Ascending aorta (tissue), 2 donors: ENCODE measurements around the gene FYN. TPM values are rescaled to one million over a fixed set of nuclear protein-coding genes. Genes with fewer than 3 reads are reported as not detected.

Source experiments
- DNase-seq, 2 donors: peaks; one replicate each; pipeline ENCODE4 v3.0.0-alpha.2; 2019; ENCODE audit warnings: low spot score in 2 of 2
- H3K27ac ChIP-seq, 2 donors: fragments of 200-600 bp; sonication (generic); one replicate each; pipeline ENCODE4 v1.5.1; 2016 to 2017; ENCODE audit warnings: mild to moderate bottlenecking in 1 of 2
- H3K27me3 ChIP-seq: fragments of 200-600 bp; sonication (generic); one replicate; pipeline ENCODE4 v1.5.1; 2017
- H3K36me3 ChIP-seq, 2 donors: fragments of 200-600 bp; sonication (generic); one replicate each; pipeline ENCODE4 v1.5.1; 2016
- H3K4me1 ChIP-seq, 2 donors: fragments of 200-600 bp; sonication (generic); one replicate each; pipeline ENCODE4 v1.5.1; 2016 to 2017; ENCODE audit warnings: mild to moderate bottlenecking in 1 of 2
- H3K4me3 ChIP-seq, 2 donors: fragments of 200-600 bp; sonication (generic); one replicate each; pipeline ENCODE4 v1.5.1; 2016 to 2017; ENCODE audit warnings: mild to moderate bottlenecking in 1 of 2
- H3K9me3 ChIP-seq, 2 donors: fragments of 200-600 bp; sonication (generic); one replicate each; pipeline ENCODE4 v1.5.1; 2016
- intact Hi-C: fragments of 100-400 bp; cut with DNase I; formaldehyde crosslinking; loops from one replicate; pipeline ENCODE4 v1.15.1; 2023
- total RNA-seq: library from RNA; depleted of rRNA; stranded (reverse); fragments of >200 nt; gene quantifications from one replicate; pipeline ENCODE4 v1.1.0, GENCODE V29; 2016
- TF ChIP-seq, protein P1 (sequence below), 3 experiments: fragments of 200-600 bp in 2 of 3; fragments of 450-650 bp in 1 of 3; sonication (generic) in 2 of 3; IDR thresholded peaks; one replicate each; pipeline ENCODE4 v1.5.1; 2016 to 2019; ENCODE audit warnings: antibody characterized with exemption in 3 of 3, mild to moderate bottlenecking in 1 of 3, moderate library complexity in 1 of 3

FYN gene
- 141 TPM for total RNA-seq

DNA sequence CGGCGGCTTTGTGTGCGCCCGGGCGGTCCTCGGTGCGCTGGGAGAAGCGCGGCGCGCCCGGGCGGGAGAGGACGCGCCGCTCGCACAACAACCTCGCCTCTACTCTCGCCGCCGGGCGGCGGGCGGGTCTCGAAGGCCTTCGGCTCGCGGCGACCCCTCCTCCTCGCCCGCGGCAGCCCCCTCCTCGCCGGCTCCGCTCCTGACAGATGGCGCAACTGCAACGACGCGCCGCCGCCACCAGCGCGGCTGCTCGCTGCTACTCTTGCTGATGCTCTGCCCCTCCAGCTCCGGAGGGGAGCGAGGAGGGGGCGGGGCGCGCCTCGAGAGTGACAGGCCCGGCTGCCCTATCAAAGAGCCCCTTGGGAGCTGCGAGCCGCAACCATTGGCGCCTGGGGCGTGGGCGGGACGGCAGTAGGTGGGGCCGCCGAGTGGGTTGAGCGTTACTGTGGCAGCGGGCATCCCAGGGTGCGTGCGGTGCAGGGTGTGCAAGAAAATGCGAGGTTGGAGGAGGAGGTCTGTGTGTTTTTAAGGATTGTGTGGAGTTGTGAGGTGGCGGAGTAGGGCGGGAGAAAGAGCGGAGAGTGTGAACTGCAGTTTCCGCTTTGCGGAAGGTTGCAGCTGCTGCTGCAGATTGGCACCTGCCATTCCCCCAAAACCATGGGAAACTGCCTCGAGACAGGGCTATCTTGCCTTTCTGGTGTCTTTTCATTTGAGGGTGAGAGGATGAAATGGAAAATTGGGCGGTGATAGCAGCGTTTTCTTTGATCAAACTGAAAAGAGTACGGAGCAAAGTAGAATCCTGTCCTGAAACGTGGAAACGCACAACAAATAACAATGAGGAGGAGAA lies at the start of gene FYN:
Gene FYN (minus strand): TSS at position 275 of the 847 bp plus-strand sequence. CDS start 153,401 bp downstream, outside the sequence.
- Histone ChIP-seq H3K36me3 (no peaks in the 10 kb centered on the region), H3K27ac (peak within 1 kb of the TSS; percentile 67 to 74)
- intact Hi-C loops: loop anchor here (1.0 to 5.0 kb wide), 4 partner anchors 99 to 271 kb away; no protein-coding TSS in a partner anchor

DNA sequence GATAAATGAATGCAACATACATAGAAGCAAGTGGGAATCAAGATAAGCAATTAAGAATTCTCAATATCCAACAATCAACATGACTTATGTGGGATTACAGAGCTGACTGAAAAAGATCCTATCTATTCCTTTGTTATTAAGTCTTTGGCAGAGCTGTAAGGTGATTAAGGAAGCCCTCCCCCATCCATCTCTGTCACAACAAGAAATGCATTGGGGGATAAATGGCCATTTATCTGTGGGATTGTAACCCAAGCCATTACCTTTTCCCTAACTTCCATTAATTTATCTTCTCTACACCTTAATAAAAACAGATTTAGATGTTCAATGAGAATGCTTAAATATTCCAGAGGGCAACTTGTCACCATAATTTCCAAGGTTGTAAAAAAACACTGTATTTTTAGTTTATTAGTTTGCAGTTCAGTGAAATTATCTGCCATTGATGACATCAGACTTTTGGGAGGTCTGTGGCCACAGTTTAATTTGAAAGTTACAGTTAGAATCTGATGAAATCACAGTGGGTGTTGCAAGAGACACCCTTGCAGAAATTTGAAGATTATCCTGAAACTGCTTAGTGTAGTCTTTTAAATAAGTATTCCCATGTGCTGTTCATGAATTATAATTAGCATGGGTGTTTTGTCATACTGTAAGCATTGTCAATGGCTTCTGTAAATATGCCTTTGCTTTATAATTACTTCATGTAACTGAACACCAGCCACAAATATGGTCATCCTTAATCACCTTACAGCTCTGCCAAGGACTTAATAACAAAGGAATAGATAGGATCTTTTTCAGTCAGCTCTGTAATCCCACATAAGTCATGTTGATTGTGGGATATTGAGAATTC lies 49.4 kb upstream of the FYN start:
- intact Hi-C loops: no loop called here
- Histone ChIP-seq H3K4me1 (no peaks in the 10 kb centered on the region), H3K27me3 (no peaks in the 10 kb centered on the region), H3K4me3 (no peak overlapping the region), H3K36me3 (no peaks in the 10 kb centered on the region), H3K27ac (no peak overlapping the region), H3K9me3 (no peaks in the 10 kb centered on the region)
- DNase-seq: no peak
- TF ChIP-seq, protein P1, sequence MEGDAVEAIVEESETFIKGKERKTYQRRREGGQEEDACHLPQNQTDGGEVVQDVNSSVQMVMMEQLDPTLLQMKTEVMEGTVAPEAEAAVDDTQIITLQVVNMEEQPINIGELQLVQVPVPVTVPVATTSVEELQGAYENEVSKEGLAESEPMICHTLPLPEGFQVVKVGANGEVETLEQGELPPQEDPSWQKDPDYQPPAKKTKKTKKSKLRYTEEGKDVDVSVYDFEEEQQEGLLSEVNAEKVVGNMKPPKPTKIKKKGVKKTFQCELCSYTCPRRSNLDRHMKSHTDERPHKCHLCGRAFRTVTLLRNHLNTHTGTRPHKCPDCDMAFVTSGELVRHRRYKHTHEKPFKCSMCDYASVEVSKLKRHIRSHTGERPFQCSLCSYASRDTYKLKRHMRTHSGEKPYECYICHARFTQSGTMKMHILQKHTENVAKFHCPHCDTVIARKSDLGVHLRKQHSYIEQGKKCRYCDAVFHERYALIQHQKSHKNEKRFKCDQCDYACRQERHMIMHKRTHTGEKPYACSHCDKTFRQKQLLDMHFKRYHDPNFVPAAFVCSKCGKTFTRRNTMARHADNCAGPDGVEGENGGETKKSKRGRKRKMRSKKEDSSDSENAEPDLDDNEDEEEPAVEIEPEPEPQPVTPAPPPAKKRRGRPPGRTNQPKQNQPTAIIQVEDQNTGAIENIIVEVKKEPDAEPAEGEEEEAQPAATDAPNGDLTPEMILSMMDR (IDR thresholded peaks at IDR 0.05): no peak

More for the DNA sequence above, at the start of gene FYN:
- TF ChIP-seq, protein P1 (IDR thresholded peaks at IDR 0.05): peak; percentile 39 to 72 (median 53)
- peaks cover 0 to 5% of the 10 kb centered on the region in 2 donors for H3K4me1 ChIP-seq
- H3K27me3 ChIP-seq: no peaks in the 10 kb centered on the region
- H3K9me3 ChIP-seq: no peaks in the 10 kb centered on the region
- H3K4me3 ChIP-seq: peak within 1 kb of the TSS; percentile 79 to 83
- DNase-seq: peak; percentile 93 to 99

DNA sequence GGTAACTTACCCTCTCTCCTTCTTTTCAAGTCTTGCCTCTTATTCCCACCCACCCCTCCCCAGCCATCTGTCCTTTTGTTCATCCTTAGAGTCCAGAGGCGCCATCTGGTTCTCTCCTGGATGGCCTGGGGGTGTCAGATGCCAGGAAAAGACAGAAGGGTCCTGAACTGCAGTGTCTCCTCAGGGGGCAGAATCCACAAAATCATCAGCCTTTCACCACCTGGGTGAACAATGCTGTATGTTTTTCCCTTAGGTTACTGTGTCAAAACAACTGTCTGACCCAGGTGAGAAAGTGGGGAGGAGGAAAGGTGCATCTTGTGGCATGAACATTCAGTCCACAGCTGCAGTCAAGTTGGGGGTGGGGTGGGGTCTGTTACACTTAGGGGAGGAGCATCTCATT lies 47.9 kb upstream of the FYN start:
- H3K27ac ChIP-seq: no peak overlapping the region
- H3K9me3 ChIP-seq: no peaks in the 10 kb centered on the region
- no peaks in the 10 kb centered on the region for H3K4me1 ChIP-seq
- H3K36me3 ChIP-seq: no peaks in the 10 kb centered on the region
- TF ChIP-seq, protein P1 (IDR thresholded peaks at IDR 0.05): no peak
- H3K27me3 ChIP-seq: no peaks in the 10 kb centered on the region
- no peak for DNase-seq
- H3K4me3 ChIP-seq: no peak overlapping the region
- intact Hi-C loops: no loop called here

DNA sequence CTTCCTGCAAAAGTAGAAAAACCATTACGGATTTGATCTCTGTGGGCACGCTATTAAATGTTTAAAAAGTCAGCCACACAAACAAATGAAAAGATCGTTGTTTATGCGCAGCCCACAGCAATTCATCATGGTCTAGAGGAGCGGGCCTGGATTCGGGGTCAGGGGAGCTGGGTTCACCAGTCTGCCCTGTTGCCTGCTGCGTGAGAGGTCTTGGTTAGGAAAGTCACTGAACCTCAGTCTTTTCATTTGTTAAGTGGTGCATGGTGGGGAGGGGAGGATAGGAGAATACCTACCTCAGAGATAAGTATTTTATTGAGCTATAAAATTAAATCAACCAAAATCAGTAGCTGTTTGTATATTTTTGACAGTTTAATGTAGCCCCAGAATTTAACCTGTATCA lies 47.3 kb upstream of the FYN start:
- DNase-seq: no peak
- H3K27me3 ChIP-seq: no peaks in the 10 kb centered on the region
- intact Hi-C loops: no loop called here
- no peaks in the 10 kb centered on the region for H3K36me3 ChIP-seq
- H3K4me3 ChIP-seq: no peak overlapping the region
- H3K4me1 ChIP-seq: no peaks in the 10 kb centered on the region
- TF ChIP-seq, protein P1 (IDR thresholded peaks at IDR 0.05): no peak
- no peak overlapping the region for H3K27ac ChIP-seq
- H3K9me3 ChIP-seq: no peaks in the 10 kb centered on the region

DNA sequence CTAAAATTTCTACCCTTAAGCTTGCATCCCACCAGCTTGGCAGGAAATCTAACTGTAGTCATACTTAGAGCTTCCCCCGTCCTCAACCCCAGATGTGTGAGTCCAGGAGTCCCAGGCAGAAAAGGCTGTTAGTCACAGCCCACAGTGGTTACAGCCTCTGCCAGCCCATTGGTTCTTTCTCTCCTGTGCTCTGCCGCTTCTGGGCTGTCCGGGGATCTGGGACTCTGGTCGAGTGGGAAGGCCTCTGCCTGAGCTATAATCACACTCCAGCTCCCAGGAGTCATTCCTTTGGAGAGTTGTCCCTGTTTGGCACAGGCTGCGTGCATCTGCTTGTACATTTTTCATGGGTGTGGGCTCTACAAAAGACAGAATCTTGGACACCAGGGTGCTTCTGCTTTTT lies 45.6 kb upstream of the FYN start:
- Histone ChIP-seq H3K4me1 (no peaks in the 10 kb centered on the region), H3K27ac (no peak overlapping the region), H3K27me3 (no peaks in the 10 kb centered on the region), H3K9me3 (no peaks in the 10 kb centered on the region), H3K36me3 (no peaks in the 10 kb centered on the region), H3K4me3 (no peak overlapping the region)
- intact Hi-C loops: no loop called here
- TF ChIP-seq, protein P1 (IDR thresholded peaks at IDR 0.05): no peak
- DNase-seq: no peak
